ENCODE results near the gene DPF3. TPM values are rescaled to one million over a fixed set of nuclear protein-coding genes. Genes with fewer than 3 reads are reported as not detected.
"Not testable (repeated sequence)": the region's sequence is repeated elsewhere in the genome, so short reads cannot be mapped to it uniquely, and the experiment has no call there.

The DPF3 gene
- total RNA-seq, 6 experiments from 2014 or later = 1.2 to 5.7 (median 2.9) TPM

GRCh38 chr14:72878746-72879145 lies 15.2 kb downstream of the DPF3 start:
- H3K36me3 ChIP-seq = no peaks in the 10 kb centered on the region
- no peak for DNase-seq
- no peaks in the 10 kb centered on the region for H3K4me1 ChIP-seq
- no peak overlapping the region for H3K4me3 ChIP-seq
- TF ChIP-seq POLR2A (IDR thresholded peaks at IDR 0.05) (no peak), CTCF (IDR thresholded peaks at IDR 0.05) (no peak)
- no peak overlapping the region for H3K27ac ChIP-seq
- intact Hi-C loops (cut with DNase I) = no loop called here
- H3K9me3 ChIP-seq = no peaks in the 10 kb centered on the region
- WGBS (ENCODE audit: insufficient coverage, low coverage, low lambda C conversion rate, missing lambda C conversion rate) = 83% methylated on average over 1 of the region's 5 CpGs
- no peaks in the 10 kb centered on the region for H3K27me3 ChIP-seq
- ATAC-seq = no peak

GRCh38 chr14:72876710-72877063 lies 17.2 kb downstream of the DPF3 start:
- Histone ChIP-seq H3K9me3 (no peaks in the 10 kb centered on the region), H3K27ac (no peak overlapping the region), H3K4me1 (no peaks in the 10 kb centered on the region), H3K36me3 (no peaks in the 10 kb centered on the region), H3K4me3 (no peak overlapping the region), H3K27me3 (no peaks in the 10 kb centered on the region)
- intact Hi-C loops (cut with DNase I) = no loop called here
- 51% methylated on average over 4 of the region's 4 CpGs for WGBS (ENCODE audit: insufficient coverage, low coverage, low lambda C conversion rate, missing lambda C conversion rate)
- DNase-seq = no peak
- ATAC-seq = no peak
- no peak for TF ChIP-seq POLR2A (IDR thresholded peaks at IDR 0.05)
- TF ChIP-seq CTCF (IDR thresholded peaks at IDR 0.05) = no peak

GRCh38 chr14:72876005-72876709 lies 17.7 kb downstream of the DPF3 start:
- no peak for TF ChIP-seq POLR2A (IDR thresholded peaks at IDR 0.05)
- TF ChIP-seq CTCF (IDR thresholded peaks at IDR 0.05) = no peak
- Histone ChIP-seq H3K4me1 (no peaks in the 10 kb centered on the region), H3K27me3 (no peaks in the 10 kb centered on the region), H3K4me3 (no peak overlapping the region), H3K36me3 (no peaks in the 10 kb centered on the region), H3K9me3 (no peaks in the 10 kb centered on the region), H3K27ac (no peak overlapping the region)
- DNase-seq (no peak), ATAC-seq (no peak)
- 67% methylated on average over 5 of the region's 9 CpGs for WGBS (ENCODE audit: insufficient coverage, low coverage, low lambda C conversion rate, missing lambda C conversion rate)
- intact Hi-C loops (cut with DNase I) = no loop called here

GRCh38 chr14:72870878-72871277 lies 23.0 kb downstream of the DPF3 start:
- ATAC-seq = not testable (repeated sequence)

GRCh38 chr14:72869407-72870329 lies 24.2 kb downstream of the DPF3 start:
- Histone ChIP-seq H3K9me3 (no peaks in the 10 kb centered on the region), H3K27me3 (no peaks in the 10 kb centered on the region), H3K4me1 (no peaks in the 10 kb centered on the region), H3K36me3 (no peaks in the 10 kb centered on the region), H3K27ac (no peak overlapping the region), H3K4me3 (no peak overlapping the region)
- TF ChIP-seq POLR2A (IDR thresholded peaks at IDR 0.05) = no peak
- no peak for TF ChIP-seq CTCF (IDR thresholded peaks at IDR 0.05)
- WGBS (ENCODE audit: insufficient coverage, low coverage, low lambda C conversion rate, missing lambda C conversion rate) = 82% methylated on average over 8 of the region's 8 CpGs
- ATAC-seq (no peak), DNase-seq (no peak)
- intact Hi-C loops (cut with DNase I) = no loop called here

More at GRCh38 chr14:72870878-72871277, 23.0 kb downstream of the DPF3 start:
- H3K4me1 ChIP-seq; H3K4me3 ChIP-seq; intact Hi-C loops (cut with DNase I); H3K36me3 ChIP-seq; H3K9me3 ChIP-seq; H3K27ac ChIP-seq; DNase-seq; H3K27me3 ChIP-seq: not testable (repeated sequence)
- WGBS (ENCODE audit: insufficient coverage, low coverage, low lambda C conversion rate, missing lambda C conversion rate) = 83% methylated on average over 2 of the region's 4 CpGs

Measured in right lobe of liver (tissue), 6 donors.